ENCODE results near the gene PPP2R3C.

PPP2R3C gene

DNA sequence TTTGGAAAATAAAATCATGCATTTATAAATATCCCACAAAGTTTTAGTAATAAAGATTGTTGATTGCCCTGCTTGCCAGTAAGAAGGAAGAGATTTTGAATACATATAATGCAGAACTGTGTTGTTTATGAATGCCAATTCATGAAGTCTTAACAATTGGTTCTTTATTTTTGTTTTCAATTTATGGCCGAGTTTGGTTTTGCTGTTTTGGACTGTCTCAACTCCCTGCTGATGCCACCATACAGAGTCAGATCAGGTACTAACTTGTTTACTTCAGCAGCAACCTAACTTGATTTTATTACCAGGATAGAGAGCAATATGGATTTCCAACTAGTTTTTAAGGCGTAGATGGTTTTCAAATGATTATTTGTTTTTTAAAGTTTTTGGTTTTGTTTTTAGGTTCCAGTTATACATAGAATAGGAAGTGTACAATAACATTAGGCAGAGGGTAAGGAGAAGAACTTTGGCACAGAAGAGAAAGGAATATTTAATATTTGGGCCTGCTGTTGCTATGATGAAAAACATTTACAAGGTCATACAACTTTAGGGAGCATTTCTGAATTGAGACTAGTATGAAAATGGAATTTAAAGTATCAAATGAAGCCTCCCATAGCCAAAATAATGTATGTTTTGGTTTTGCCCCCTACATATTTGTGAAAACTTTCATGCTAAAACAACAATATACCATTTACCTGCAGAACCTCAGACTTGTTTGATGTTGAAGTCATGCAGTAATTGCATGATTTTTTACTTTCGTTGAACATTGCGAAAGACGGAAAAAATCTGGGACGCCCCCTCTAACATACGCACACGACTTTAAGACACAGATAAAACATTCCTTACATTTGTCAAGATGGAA is 76.6 kb downstream of the PPP2R3C start:
- TF ChIP-seq, protein P1, sequence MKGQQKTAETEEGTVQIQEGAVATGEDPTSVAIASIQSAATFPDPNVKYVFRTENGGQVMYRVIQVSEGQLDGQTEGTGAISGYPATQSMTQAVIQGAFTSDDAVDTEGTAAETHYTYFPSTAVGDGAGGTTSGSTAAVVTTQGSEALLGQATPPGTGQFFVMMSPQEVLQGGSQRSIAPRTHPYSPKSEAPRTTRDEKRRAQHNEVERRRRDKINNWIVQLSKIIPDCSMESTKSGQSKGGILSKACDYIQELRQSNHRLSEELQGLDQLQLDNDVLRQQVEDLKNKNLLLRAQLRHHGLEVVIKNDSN (IDR thresholded peaks at IDR 0.05): no peak
- TF ChIP-seq CEBPB (IDR thresholded peaks at IDR 0.05): peak; percentile 37; the same call in 1 of the 2 replicates

DNA sequence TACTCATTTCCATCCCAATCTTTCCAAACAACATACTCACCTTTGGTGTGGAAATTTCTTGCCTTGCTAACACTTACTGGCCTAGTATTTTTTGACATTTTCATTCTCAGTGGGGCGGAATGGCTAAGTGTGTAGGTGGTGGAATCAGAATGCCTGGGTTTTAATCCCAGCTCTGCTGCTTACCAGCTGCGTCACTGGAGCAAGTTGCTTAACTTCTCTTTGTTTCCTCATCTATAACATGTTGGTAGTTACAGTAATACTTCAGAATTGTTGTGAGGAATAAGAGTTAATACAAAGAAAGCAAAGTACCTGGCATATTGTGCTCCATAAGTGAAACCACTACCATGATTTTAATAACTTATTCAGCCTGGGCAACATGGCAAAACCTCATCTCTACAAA is 78.7 kb downstream of the PPP2R3C start:
- no peak for TF ChIP-seq TCF12 (IDR thresholded peaks at IDR 0.05; ENCODE audit: low read depth)

DNA sequence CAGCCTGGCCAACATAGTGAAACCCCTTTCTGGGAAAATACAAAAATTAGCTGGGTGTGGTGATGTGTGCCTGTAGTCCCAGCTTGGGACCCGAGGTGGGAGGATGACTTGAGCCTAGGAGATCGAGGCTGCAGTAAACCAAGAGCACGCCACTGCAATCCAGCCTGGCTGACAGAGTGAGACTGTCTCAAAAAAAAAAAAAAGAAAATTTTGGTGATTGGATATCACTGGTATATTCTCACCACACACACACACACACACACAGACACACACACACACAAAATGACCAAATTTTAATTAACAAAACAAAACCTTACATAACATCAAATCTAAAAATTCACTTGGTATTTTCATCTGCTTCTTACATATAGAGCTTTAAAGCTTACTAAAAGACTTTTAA is 79.2 kb downstream of the PPP2R3C start:
- no peak for TF ChIP-seq TEAD4 (IDR thresholded peaks at IDR 0.05)
- TF ChIP-seq EGR1 (IDR thresholded peaks at IDR 0.05): no peak
